Testis (tissue), 2 donors: ENCODE measurements around the gene ICOS.

ENCODE experiments used
- CTCF ChIP-seq, 3 experiments: fragments of 450-650 bp in 2 of 3; fragments of 200-600 bp in 1 of 3; sonication (generic) in 1 of 3; IDR thresholded peaks; one replicate each; pipeline ENCODE4 v1.5.1; 2016 to 2019; ENCODE audit warnings: antibody characterized with exemption in 3 of 3, mild to moderate bottlenecking in 2 of 3, moderate library complexity in 1 of 3
- POLR2A ChIP-seq: fragments of 450-650 bp; IDR thresholded peaks from one replicate; pipeline ENCODE4 v1.6.1; 2017; ENCODE audit warnings: antibody characterized with exemption, mild to moderate bottlenecking, moderate library complexity

GRCh38 chr2:203960811-203961210 is 24.2 kb downstream of the ICOS start:
- TF ChIP-seq CTCF (IDR thresholded peaks at IDR 0.05) (no peak), POLR2A (no peak)
